EL (cell line): ENCODE data around the gene MICA.
"Not testable (repeated sequence)": the region's sequence is repeated elsewhere in the genome, so short reads cannot be mapped to it uniquely, and the experiment has no call there.

Experiments used
- DNase-seq: peaks from one replicate; pipeline ENCODE4 v3.0.0-alpha.2; 2016

Gene MICA

DNA sequence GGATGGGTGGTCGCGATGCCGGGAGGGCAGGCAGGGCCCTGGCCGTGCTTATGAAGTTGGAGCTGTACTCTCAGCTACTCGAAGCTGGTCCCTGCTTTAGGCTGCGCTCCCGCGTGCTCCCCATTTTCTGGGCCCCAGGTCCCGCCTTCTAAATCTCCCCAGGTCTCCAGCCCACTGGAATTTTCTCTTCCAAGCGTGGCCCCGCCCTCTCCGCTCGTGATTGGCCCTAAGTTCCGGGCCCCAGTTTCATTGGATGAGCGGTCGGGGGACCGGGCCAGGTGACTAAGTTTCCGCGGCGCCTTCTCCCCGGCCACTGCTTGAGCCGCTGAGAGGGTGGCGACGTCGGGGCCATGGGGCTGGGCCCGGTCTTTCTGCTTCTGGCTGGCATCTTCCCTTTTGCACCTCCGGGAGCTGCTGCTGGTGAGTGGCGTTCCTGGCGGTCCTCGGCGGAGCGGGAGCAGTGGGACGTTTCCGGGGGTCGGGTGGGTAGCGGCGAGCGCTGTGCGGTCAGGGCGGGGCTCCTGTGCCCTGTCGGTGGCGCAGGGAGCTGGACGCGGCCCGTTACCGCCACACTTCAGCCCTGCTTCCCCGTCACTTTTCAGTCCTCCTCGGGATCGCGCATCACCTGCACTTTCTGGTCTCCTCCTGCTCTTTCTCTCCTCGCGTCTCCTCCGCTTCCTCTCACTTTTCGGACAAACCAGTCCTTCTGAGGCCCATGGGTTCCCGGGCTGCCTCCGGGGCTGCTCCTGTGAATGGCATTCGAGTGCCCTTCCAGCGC lies at the start of gene MICA:
TSS of gene MICA (plus strand) at position 313 of the 778 bp plus-strand sequence. CDS start at position 351, 38 bp downstream.
- DNase-seq, result peak; percentile 96

- no peak for DNase-seq
These were observed 49.1 kb upstream of the MICA start for GRCh38 chr6:31354158-31354863.

DNA sequence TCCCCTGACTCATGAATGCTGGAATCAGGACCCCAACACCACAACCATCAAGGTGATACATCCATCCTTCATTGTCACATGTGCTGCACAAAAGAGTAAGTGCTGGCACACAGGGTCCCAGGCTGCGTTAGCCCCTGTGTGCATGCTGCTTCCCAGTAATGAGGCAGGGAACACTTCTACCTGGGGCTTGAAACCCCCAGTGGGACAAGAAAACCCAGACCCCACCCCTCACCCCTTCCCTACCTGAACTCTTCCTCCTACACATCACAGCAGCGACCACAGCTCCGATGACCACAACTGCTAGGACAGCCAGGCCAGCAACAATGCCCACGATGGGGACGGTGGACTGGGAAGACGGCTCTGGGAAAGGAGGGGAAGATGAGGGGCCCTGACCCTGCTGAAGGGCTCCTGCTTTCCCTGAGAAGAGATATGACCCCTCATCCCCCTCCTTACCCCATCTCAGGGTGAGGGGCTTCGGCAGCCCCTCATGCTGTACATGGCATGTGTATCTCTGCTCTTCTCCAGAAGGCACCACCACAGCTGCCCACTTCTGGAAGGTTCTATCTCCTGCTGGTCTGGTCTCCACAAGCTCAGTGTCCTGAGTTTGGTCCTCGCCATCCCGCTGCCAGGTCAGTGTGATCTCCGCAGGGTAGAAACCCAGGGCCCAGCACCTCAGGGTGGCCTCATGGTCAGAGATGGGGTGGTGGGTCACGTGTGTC lies 48.4 kb upstream of the MICA start:
- DNase-seq, result no peak

DNA sequence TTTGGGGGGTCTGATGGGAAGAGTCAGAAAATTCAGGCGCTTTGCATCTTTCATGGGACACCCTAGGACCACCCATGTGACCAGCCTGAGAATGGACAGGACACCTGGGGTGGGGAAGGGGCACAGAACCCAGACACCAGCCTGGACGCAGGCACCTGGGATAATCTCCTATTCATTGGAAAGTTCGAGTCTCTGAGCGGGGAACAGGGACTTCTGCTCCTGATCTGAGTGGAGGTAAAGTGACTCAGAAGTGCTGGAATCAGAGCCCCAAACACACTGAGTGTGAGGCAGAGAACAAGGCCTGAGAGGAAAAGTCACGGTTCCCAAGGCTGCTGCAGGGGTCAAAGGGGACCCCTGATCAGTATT lies 47.8 kb upstream of the MICA start:
- no peak for DNase-seq

GRCh38 chr6:31356216-31356945 lies 47.0 kb upstream of the MICA start:
- no peak for DNase-seq

DNA sequence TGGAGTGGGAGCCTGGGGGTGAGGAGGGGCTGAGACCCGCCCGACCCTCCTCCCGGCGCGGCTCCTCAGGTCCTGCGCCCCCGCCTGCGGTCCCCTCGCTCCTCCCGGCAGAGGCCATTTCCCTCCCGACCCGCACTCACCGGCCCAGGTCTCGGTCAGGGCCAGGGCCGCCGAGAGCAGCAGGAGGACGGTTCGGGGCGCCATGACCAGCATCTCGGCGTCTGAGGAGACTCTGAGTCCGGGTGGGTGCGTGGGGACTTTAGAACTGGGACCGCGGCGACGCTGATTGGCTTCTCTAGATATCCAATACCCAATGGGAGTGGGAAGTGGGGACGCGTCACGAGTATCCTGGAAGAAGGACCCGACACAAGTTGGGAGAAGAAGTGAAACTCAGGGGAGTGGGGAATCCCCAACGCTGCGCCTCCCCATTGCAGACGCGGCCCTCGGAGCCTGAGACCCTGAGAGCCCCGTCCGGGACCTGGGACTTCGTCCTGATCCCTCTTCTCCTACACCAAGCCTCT lies 46.4 kb upstream of the MICA start, which contains the start of gene HLA-B:
TSS of gene HLA-B (minus strand) at position 234 of the 521 bp plus-strand sequence. CDS start at position 213, 21 bp downstream.
- peak; percentile 95 for DNase-seq

GRCh38 chr6:31357886-31358285 lies 45.5 kb upstream of the MICA start:
- no peak for DNase-seq

DNA sequence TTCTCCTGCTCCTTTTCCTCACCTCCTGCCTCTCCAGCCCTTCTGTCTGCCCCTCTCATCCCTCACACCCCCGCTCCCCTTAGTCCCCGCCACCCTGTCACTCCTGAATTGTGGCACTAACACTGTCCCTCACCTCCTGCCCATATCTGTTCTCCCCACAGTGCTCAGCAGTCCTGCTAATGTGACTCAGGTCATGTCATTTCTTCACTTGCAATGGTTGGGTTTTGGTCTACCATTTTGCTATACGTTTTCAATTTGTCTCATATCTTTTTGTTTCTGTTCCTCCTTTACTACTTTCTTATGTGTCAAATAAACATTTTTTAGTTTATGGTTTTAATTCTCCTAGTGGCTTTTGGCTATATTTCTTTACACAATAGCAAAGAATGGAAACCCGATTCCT lies 45.1 kb upstream of the MICA start:
- no peak for DNase-seq

- DNase-seq, result peak; percentile 67
These were observed 43.8 kb upstream of the MICA start for GRCh38 chr6:31359581-31359980.

DNA sequence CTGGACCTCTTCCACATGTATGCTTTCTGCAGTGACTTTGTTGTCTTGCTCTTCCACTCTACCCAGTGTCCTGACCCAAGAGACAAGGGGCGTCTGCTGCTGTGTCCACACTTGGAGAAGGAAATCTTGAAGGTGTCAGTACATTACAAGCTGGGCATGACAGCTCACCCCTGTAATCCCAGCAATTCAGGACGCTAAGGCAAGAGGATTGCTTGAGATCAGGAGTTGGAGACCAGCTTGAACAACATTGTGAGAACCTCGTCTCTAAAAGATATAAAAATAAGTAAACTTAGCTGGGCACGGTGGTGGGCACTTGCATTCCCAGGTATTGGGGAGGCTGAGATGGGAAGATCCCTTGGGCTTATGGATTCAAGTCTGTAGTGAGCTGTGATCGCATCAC lies 40.6 kb upstream of the MICA start:
- DNase-seq, result no peak

DNA sequence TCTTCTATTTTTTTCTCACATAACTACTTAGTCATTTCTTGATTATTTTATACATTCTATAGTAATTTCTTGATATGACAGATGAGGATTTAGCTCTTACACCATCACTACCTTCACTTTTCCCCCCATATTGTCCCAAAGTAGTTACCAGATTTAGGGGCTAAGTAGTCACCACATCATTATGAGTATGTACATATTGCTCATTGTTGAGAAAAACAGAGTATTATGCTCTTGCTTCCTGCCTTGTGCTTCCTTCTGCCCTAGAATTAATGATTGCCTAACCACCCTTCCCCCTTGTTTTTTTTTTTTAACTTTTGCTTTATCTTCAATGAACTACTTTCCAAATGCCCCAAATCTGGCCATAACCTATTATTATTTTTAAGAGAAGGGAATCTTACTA lies 39.6 kb upstream of the MICA start:
- no peak for DNase-seq

DNA sequence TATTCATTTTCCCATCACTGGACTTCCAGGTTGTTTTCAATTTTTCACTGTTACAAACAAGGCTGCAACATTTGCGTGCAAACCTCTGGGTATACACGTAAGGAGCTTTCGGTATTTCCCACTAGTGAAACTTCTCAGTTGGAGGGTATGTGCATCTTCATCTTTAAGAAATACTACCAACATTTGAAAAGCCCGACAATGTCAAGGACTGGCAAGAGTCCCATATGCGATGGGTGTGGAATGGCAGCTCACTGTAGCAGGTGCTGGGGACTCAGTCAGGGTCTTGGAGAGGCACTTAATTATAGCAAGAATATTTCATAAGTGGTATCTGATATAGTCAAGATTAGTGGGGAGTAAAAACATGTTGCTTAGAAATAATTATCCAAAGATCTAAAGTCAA lies 37.5 kb upstream of the MICA start:
- DNase-seq, result no peak

GRCh38 chr6:31366693-31367470 lies 36.5 kb upstream of the MICA start:
- peak; percentile 91 for DNase-seq

DNA sequence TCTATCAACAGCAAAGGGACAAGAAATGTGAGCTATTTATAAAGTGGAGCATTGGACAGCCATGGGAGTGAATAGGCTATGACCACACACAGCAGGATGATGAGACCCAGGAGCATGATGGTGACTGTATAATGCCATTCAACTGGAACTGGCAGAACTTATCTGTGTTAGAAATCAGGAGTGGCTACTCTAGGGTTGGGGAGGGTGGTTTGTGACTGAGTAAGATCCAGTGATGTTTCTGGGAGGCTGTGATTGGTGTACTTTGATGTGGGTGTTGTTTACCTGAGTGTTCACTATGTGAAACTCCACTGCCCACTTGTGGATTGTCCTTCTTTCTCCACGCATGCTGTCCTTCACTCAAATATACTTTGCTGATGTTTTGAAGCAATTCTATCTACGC lies 34.9 kb upstream of the MICA start:
- no peak for DNase-seq

DNA sequence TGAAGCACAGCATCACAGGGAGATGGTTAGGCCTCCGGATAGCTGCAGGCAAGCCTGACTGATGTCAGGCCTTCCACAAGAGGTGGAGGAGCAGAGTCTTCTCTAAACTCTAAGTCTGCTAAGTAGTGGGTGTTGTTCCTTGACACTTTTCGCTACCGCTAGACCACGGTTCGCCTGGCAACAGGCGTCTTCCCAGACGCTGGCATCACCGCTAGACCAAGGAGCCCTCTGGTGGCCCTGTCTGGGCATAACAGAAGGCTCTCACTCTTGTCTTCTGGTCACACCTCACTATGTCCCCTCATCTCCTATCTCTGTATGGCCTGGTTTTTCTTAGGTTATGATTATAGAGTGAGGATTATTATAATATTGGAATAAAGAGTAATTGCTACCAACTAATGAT lies 29.3 kb upstream of the MICA start:
- not testable (repeated sequence) for DNase-seq

GRCh38 chr6:31375699-31376098 lies 27.7 kb upstream of the MICA start:
- DNase-seq, result no peak

DNA sequence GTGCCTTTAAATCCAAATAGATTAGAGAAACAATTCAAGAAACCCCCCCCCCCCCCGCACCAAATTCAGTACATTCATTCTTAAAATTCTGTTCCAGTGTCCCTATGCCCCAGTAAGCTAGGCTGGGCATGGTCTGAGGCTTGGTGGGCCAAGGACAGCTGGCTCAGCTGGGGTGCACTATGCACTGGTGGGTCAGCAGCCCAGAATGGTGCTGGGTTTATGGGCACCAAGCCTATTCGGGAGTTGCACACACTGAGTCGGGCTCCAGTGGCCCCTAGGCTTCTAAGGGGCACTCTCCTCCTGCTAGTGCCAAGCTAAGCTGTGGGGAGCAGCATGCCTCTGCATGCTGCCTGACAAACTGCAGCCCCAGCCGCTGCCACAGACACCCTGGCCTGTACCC lies 26.4 kb upstream of the MICA start:
- no peak for DNase-seq

- no peak for DNase-seq
These were observed 25.2 kb upstream of the MICA start for GRCh38 chr6:31378062-31378720.

- no peak for DNase-seq
These were observed 24.7 kb upstream of the MICA start for GRCh38 chr6:31378721-31379103.

DNA sequence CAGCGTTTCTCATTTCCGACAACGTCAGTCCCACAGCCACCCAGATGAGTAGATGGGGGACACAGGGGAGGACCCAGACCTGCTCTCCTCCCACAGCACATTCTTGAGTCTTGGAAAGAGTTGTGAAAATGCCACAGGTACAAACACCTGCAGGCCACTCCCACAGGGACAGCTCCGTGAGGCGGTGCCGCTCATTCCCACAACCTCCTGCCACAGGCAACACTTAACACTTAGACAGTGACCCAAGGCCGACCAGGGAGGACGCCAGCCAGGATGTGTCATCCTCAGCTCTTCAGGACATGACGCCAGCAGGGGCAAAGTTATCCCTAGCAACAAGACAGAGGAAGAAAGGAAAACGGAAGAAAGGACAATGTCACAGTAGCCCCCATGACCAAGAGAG lies 23.5 kb upstream of the MICA start:
- no peak for DNase-seq

DNA sequence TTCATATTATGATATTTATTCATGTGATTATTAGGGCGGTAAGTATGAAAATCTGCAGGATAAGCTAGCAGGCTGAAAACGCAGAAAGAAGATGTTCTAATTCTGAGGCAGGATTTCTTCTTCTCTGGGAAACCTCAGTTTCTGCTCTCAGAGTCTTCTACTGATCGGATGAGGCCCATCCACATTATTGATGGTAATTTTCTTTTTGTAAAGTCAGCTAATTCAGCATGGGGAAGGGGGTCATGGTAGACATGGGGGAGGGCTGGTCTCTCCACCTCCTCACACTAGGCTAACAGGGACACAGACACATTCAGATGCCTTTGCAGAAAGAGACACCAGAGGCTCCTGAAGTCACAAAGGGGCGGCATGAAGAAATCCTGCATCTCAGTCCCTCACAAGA lies 21.7 kb upstream of the MICA start:
- DNase-seq, result no peak
